GM21381 (cell line): Measurements from ENCODE around the gene KRTAP4-1.
"Not testable (repeated sequence)": the region's sequence is repeated elsewhere in the genome, so short reads cannot be mapped to it uniquely, and the experiment has no call there.

Source experiments
- ATAC-seq: cut with Tn5 transposase; IDR thresholded peaks from one replicate; pipeline ENCODE4 v1.9.1; 2021; ENCODE audit warnings: mild to moderate bottlenecking, moderate library complexity; ENCODE audit not compliant: unreplicated experiment

Gene KRTAP4-1

DNA sequence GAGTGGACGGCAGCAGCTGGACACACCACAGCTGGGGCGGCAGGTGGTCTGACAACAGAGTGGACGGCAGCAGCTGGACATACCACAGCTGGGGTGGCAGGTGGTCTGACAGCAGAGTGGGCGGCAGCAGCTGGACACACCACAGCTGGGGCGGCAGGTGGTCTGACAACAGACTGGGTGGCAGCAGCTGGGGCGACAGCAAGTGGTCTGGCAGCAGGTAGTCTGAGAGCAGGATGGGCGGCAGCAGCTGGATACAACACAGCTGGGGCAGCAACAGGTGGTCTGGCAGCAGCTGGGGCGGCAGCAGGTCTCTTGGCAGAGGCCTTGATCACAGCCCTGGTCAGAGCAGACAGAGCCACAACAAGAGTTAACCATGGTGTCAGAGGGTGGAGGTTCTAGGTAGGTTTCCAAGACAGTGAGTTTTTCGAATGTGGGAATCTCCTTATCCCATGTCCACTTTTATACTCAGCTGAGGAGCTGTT is at the start of gene KRTAP4-1:
TSS of gene KRTAP4-1 (minus strand) at position 432 of the 482 bp plus-strand sequence. CDS start at position 375, 57 bp downstream.
- no peak for ATAC-seq

DNA sequence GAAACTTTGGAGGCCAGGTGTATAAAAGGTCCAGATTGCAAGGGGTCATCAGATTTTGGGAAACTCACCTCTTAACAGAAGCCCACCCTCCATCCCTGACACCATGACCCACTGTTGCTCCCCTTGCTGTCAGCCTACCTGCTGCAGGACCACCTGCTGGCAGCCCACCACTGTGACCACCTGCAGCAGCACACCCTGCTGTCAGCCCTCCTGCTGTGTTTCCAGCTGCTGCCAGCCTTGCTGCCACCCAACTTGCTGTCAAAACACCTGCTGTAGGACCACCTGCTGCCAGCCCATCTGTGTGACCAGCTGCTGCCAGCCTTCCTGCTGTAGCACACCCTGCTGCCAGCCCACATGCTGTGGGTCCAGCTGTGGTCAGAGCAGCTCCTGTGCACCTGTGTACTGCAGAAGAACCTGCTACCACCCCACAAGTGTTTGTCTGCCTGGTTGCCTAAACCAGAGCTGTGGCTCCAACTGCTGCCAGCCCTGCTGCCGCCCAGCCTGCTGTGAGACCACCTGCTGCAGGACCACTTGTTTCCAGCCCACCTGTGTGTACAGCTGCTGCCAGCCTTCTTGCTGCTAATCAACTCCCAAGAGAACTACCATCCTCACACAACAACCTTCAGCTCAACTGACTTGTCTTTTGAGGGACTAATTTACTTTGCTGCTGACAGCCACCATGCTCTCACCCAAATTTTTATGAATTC is 47.8 kb upstream of the KRTAP4-1 start, which contains the start of gene KRTAP9-3:
TSS of gene KRTAP9-3 (plus strand) at position 51 of the 707 bp plus-strand sequence. CDS start at position 104, 53 bp downstream.
- ATAC-seq, result not testable (repeated sequence)

DNA sequence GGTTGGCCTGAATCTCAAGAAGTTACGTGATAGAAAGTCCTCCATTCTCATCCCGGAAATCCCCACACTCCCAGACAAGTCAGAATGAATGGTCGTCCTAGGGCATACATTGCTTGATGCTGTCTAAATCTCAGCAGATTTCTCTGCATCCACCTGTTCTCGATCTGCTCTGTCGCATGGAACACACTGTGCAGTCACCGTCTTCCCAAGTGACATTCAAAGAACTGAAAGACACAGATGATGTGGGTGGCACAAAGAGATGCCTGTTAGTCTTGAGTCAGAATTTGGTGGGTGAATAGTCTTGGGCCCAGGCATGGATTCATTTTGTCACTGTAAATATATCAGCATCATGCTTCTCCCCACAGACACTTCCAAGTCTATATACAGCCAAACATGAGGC is 47.0 kb upstream of the KRTAP4-1 start:
- no peak for ATAC-seq

DNA sequence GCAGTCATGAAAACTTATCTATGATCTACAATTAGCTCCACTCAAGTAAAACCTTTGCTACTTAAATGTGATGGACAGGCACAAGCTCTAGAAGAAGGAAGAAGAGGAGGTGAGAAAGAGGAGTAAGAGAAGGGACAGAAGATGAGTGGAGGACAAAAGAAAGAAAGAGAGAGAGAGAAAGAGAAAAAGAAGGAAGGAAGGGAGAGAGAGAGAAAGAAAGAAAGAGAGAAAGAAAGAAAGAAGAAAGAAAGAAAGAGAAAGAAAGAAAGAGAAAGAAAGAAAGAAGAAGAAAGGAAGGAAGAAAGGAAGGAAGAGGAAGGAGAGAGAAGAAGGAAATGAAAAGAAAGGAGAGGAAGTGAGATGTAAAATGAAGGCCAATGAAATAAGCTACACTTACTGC is 45.4 kb upstream of the KRTAP4-1 start:
- ATAC-seq, result no peak

DNA sequence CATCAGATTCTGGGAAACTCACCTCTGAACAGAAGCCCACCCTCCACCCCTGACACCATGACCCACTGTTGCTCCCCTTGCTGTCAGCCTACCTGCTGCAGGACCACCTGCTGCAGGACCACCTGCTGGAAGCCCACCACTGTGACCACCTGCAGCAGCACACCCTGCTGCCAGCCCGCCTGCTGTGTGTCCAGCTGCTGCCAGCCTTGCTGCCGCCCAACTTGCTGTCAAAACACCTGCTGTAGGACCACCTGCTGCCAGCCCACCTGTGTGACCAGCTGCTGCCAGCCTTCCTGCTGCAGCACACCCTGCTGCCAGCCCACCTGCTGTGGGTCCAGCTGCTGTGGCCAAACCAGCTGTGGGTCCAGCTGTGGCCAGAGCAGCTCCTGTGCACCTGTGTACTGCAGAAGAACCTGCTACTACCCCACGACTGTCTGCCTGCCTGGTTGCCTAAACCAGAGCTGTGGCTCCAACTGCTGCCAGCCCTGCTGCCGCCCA is 41.9 kb upstream of the KRTAP4-1 start, which contains the start of gene KRTAP9-2:
TSS of gene KRTAP9-2 (plus strand) at position 51 of the 498 bp plus-strand sequence. CDS start at position 58, 7 bp downstream.
- ATAC-seq, result not testable (repeated sequence)

DNA sequence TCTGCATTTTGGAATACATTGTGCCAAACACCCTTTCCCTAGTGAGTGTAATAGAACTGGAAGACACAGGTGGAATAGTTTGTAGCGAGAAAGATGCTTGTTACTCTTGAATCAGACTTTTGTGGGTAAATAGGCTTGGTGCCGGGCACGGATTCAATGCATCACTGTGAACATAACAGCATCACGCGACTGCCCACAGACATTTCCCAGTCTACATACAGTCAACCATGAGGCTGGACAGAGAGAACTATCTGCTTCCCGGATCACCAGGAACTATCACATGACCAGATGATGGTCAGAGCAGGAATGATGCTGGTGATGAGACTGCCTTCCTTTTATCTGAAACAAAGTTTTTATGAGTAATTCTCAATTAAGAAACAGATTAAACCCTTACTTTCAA is 41.3 kb upstream of the KRTAP4-1 start:
- no peak for ATAC-seq

DNA sequence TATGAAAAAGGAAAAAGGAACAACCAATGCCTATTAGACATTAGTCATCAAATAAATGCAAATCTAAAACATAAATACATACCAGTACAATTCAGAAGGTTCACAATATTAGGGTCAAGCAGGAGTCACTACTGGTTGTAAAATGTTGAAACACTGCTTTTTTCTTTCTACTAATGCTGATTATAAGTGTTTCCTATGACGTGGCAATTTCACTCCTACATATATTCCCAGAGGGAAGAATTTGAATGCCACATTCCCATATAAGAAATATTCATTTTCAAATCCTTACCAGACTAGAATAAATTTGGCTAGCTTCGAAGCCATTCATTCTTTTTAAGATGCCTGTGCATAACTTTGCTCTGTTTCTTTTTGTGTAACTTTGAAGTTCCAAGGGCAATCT is 39.1 kb upstream of the KRTAP4-1 start:
- no peak for ATAC-seq

DNA sequence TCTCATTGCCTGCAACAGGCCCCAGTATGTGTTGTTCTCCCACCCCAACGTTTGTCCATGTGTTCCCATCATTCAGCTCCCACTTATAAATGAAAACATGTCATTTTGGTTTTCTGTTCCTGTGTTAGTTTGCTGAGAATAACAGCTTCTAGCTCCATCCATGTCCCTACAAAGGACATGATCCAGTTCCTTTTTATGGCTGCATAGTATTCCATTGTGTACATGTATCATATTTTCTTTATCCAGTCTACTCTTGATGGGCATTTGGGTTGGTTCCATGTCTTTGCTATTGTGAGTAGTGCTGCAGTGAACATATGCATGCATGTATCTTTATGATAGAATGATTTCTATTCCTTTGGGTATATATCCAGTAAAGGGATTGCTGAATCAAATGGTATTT is 31.0 kb upstream of the KRTAP4-1 start:
- no peak for ATAC-seq

DNA sequence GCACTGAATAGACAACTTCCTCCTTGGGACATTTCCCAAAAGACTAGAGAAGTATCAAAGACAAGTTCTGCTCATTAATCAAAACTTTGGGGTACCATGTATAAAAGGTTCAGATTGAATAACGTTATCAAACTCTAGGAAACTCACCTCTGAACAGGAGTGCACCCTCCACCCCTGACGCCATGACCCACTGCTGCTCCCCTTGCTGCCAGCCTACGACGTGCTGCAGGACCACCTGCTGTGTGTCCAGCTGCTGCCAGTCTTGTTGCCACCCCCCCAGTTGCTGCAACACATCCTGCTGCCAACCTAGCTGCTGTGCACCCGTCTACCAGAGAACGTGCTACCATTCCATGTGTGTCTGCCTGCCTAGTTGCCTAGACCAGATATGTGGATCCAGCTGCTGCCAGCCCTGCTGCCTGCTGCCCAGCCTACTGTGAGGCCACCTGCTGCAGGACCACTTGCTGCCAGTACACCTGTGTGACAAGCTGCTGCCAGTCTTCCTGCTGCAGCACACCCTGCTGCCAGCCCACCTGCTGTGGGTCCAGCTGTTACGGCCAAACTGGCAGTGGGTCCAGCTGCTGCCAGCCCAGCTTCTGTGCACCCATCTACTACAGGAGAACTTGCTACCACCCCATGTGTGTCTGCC is 27.9 kb upstream of the KRTAP4-1 start:
- no peak for ATAC-seq

DNA sequence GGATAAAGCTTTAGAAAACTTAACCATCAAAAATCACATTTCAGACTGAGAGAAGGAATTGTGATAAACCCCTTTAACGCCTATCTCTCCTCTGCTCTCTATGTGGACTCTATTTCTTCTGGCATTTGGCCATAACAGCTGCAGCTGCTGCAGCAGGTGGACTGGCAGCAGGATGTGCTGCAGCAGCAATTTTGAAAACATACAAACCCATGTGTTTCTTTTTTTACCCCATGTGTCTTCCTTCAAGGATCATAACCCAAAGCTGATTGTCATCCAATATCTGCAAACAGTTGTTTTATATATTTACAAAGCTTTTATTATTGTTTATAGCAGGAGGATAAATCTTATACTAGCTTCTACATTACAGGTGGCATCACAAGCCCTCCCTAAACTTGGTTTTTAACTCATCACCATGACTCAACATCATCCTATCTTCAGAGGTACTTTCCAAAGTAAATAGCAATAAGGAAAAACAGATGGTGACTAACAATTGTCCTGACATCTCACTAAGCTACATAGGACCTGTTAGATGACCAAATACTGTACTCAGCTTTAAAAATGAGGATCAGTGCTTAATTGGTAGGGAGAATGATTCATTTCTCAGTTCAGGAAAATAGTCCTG is 27.2 kb upstream of the KRTAP4-1 start:
- no peak for ATAC-seq

DNA sequence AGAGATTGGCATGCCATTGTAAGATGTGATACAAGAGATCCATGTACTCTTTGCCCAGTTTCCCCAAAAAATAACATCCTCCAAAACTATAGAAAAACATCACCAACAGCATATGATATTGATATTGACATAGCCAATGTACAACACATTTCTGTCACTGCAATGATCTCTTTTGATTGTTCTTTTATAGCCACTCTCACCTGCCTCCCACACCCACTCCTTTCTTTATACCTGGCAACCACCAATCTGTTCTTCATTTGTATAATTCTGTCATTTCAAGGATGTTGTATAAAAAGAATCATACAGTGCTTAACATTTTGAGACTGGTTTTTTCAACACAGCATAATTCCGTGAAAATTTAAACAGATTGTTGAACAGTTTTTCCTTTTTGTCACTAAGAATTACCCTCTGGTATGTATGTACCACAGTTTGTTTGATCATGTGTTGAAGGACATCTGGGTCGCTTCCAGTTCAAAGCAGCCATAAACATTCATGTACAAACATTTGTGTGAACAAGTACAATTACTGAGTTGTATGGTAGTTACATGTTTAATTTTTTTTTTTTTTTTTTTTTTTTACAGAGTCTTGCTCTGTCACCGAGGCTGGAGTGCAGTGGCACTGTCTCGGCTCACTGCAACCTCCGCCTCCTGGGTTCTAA is 14.8 kb upstream of the KRTAP4-1 start:
- no peak for ATAC-seq

DNA sequence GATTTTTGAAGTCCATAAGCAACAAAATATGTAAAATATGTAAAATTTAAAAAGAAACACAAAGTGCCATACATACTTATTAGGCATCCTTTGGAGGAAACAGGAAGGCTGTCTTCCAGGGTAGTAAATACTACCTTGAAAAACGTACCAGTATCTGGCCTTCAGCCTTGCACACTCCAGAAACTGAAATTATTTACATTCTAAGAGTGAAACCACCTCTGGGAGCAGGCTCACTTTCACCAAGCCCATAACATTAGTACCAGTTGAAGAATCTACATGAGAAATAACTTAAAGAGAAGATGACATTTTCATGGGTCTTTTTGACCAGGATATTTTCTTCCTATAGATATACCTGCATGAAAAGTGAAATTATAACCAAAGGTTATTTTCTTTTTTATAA is 11.4 kb upstream of the KRTAP4-1 start:
- ATAC-seq, result no peak

DNA sequence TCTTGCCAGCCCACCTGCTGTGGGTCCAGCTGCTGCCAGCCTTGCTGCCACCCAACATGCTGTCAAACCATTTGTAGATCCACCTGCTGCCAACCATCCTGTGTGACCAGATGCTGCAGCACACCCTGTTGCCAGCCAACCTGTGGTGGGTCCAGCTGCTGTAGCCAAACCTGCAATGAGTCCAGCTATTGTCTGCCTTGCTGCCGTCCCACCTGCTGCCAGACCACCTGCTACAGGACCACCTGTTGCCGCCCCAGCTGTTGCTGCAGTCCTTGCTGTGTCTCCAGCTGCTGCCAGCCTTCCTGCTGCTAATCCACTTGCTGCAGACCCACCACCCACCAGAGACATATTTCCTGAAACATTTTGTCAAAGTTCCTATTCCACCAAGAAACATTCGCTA is 5.6 kb upstream of the KRTAP4-1 start:
- ATAC-seq, result no peak

DNA sequence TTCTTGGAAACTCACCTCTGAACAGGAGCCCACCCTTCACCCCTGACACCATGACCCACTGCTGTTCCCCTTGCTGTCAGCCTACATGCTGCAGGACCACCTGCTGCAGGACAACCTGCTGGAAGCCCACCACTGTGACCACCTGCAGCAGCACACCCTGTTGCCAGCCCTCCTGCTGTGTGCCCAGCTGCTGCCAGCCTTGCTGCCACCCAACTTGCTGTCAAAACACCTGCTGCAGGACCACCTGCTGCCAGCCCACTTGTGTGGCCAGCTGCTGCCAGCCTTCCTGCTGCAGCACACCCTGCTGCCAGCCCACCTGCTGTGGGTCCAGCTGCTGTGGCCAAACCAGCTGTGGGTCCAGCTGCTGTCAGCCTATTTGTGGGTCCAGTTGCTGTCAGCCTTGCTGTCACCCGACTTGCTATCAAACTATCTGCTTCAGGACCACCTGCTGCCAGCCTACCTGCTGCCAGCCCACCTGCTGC is 5.2 kb upstream of the KRTAP4-1 start, which contains the start of gene KRTAP9-1:
TSS of gene KRTAP9-1 (plus strand) at position 51 of the 482 bp plus-strand sequence. CDS start at position 51, 0 bp downstream.
- not testable (repeated sequence) for ATAC-seq

DNA sequence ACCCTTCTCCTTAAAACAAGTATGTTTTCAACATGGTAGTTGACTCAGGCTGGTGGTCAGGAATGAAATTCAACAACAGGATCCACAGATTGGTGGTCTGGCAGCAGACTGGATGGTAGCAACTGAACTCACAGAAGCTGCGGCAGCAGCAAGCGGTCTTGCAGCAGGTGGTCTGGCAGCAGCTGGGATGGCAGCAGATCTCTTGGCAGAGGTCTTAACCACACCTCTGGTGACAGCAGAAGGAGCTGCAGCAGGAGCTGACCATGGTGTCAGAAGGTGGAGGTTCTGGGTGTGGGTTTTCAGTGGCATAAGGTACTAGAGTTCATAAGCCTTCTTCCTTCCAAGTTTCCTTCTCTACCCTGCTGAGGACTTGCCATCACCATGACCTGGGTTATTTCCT is 2.2 kb upstream of the KRTAP4-1 start:
- no peak for ATAC-seq

DNA sequence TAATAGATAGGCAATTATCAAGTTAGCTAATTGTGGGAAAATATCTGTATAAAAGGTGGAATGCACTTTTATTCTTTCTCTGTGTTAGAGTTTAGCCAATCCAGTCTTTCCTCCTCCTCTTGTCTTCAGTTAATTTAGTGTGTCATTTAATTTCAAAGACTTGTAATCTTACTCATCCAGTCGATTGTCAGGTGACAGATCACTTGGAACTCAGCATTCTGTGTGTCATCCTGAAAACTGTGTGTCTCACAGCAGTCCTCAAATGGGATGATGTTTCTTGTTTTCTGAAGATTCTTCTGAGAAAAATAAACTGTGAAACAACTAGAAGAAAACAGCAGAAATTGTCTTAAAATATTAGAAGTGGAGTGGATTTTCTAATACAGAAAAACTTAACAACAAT is 290 bp upstream of the KRTAP4-1 start:
- ATAC-seq, result no peak

DNA sequence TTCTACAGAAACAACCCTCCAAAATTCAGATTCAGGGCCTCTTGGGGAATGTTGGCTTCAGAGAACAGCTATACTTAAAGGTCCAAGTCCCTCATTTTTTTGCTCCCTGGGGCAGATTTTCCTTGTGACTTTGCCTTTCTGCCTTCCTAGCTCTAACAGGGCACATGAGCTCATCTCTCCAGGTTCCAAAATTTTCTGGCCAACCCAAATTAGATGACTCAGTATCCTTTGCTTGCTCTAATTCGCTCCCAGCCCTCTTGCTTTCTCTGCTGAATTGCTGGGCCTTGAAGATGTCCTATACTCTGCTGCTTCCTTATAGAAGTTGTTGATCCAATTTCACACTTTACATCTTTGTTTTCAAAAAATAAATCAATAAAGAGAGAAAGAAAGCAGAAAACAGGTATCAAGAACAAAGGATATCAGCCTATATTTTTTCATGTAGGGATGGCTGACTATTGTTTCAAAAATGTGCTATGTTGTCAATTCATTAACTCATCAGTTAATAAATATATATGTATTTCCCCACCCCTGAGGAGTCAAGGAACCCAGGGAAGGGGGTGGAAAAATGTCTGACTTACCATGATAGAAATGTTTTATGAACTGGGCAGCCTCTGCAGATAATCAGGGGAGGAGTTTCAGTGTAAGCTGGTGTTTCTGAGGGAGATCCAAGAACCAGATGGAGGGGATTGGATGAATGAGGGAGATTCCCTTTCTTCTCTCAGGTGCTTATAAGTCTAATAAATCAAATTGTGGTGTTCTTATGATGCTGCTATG is 5.7 kb downstream of the KRTAP4-1 start:
- ATAC-seq, result no peak

DNA sequence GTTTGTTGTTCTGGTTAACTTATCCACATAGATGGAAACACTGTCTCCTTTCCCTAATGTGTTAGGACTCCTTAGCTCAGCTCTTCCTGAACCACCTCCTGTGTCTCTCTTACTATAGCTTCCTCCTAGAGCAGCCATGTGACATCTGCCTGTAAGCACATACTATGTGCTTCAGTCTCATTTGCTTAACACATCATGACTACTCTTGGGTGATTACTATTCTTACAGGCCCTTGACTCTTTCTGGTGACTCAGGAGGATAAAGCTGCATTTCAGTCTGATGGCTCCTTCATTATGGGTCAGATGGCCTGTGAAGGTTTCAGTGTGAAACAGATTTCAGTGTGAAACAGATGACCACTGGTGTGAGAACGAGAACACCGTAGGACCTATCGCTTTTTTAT is 6.4 kb downstream of the KRTAP4-1 start:
- ATAC-seq, result no peak

DNA sequence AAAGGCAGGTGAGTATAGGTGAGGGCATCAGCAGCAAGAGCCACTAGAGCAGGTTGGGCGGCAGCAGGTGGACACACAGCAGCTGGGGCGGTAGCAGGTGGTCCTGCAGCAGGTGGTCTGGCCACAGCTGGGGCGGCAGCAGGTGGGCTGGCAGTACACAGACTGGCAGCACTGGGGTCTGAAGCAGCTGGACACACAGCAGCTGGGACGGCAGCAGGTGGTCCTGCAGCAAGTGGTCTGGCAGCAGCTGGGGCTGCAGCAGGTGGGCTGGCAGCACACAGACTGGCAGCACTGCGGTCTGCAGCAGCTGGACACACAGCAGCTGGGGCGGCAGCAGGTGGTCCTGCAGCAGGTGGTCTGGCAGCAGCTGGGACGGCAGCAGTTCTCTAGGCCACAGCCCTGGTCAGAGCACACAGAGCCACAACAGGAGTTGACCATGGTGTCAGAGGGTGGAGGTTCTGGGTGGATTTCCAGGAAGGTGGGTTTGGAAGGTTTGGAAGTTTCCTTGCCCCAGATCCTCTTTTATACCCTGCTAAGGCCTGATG is 6.9 kb downstream of the KRTAP4-1 start, which contains the start of gene KRTAP4-2:
TSS of gene KRTAP4-2 (minus strand) at position 495 of the 545 bp plus-strand sequence. CDS start at position 438, 57 bp downstream.
- no peak for ATAC-seq
